Measurements from ENCODE around the gene SMC1B.
"Not testable (repeated sequence)": the region's sequence is repeated elsewhere in the genome, so short reads cannot be mapped to it uniquely, and the experiment has no call there.

The SMC1B gene

DNA sequence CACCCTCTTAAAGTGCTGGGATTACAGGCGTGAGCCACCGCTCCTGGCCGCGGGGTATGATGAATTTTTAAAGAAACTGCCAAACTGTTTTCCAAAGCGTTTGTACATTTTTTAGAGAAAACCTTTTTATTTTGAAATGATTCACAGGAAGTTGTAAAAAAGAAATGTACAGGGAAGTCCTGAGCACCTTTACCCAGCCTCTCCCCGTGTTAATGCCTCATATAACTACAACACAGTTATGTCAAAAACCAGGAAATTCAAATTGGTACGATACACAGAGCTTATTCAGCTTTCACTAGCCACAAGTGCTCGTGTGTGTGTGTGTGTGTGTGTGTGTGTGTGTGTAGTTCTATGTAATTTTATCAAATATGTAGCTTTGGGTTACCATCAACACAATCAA is 110.6 kb downstream of the SMC1B start:
- DNase-seq (ENCODE audit: low read depth) = no peak

DNA sequence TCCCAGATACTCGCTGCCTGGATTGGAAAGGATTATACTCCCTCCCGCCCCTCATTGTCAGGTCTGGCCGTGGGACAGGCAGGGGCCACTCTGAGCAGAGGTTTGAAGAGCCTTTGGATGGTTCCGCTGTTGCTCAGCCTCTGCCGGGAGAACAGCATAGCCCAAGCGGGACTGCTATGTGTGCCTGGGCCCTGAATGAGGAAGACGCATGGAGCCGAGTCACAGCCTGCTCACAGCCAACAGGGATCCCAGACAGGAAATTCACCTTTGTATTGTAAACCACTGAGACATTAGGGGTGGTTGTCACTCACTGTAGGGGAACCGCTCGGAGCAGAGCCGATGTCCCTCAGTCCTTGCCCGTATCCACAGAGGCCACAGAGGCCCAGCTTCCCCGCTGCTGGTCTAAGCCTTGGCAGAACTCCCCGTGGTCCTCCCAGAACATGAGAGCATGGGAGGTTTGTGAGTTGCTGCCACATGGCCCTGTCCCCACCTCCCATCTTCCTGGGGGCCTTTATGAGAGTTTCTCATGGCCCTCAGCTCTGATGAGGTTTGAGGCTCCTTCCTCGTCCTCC is 114.4 kb downstream of the SMC1B start:
- DNase-seq (ENCODE audit: low read depth) = no peak

DNA sequence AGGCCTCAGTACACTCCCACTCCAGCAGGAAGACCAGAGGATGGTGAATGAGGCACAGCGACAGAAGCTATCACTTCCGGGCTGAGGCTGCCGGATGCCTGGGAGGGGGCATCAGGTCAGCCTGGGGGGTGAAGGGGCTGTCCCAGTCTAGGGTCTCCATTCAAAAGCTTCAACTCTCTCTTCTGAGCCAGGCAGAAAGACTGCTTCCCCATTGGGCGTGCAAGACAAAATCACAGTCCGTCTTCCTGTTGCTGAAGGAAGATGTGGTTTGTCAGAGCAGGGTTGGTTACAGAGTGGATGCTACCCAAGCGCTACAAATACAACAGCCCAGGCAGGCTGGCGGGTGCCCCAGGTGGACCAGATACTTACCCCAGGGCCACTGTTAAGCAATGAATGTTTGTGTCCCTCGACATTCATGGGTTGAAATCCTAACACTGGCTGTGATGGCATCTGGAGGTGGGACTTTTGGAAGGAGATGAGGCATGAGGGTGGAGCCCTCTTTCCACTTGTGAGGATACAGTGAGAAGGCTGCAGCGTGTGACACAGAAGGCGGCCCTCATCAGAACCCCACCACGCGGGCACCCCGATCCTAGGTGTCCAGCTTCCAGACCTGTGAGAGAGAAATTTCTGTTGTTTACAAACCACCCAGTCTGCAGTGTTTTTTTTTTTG is 116.6 kb downstream of the SMC1B start:
- no peak for DNase-seq (ENCODE audit: low read depth)

DNA sequence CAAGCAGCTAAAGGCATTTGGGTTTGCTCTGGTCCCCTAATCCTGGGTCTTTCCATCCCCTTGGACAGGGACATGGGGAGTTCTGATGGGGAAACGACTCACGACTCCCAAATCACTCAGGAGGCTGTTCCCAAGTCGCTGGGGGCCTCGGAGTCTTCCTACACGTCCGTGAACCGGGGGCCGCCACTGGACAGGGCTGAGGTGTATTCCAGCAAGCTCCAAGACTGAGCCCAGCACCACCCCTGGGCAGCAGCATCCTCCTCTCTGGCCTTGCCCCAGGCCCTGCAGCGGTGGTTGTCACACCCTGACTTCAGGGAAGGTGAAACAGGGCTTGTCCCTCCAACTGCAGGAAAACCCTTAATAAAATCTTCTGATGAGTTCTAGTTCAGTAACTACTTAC is 117.9 kb downstream of the SMC1B start:
- no peak for DNase-seq (ENCODE audit: low read depth)

DNA sequence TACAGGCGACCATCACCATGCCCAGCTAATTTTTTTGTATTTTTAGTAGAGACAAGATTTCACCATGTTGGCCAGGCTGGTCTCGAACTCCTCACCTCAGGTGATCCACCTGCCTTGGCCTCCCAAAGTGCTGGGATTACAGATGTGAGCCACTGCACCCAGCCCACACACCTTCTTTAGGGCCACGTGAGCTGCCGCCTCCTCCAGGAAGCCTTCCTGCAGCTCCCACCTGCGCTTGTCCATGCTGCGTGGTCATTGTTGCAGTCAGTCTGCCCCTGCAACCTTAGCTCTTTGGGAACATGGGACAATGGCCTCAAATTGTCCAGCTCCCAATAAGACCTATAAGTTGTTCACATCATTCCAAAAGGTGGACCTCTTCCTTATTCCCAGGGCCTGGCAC is 118.4 kb downstream of the SMC1B start:
- not testable (repeated sequence) for DNase-seq (ENCODE audit: low read depth)

Data from stimulated activated CD8-positive, alpha-beta memory T cell treated with anti-CD3 and anti-CD28 coated beads, Interleukin-15, amount 100 ng/mL, for 1 hour (primary cell).